SK-N-SH treated with all-trans-retinoic acid at 6 μM for 48 hours (cell line): ENCODE results near the gene G0S2.
A peak's percentile ranks its signal among the peaks of the same experiment; 100 is the strongest.

Experiments
- ATAC-seq: fragments of 200-7000 bp; cut with Tn5 transposase; 3 replicates; pipeline ENCODE4 v1.9.1; 2020; ENCODE audit warnings: mild to moderate bottlenecking, moderate library complexity
- ARNTL ChIP-seq: fragments of 450-650 bp; formaldehyde crosslinking; IDR thresholded peaks from 2 replicates; pipeline ENCODE4 v1.5.0; 2020; ENCODE audit warnings: low read depth, mild to moderate bottlenecking, moderate library complexity, borderline replicate concordance
- CSDC2 ChIP-seq: fragments of 250-450 bp; sonication (Bioruptor Pico); IDR thresholded peaks from 2 replicates; pipeline ENCODE4 v1.5.0; 2020; ENCODE audit warnings: mild to moderate bottlenecking, moderate library complexity
- CSRNP3 ChIP-seq: fragments of 250-450 bp; sonication (Bioruptor Pico); IDR thresholded peaks from 2 replicates; pipeline ENCODE4 v1.5.1; 2021; ENCODE audit warnings: mild to moderate bottlenecking, moderate library complexity
- GLIS3 ChIP-seq: fragments of 250-450 bp; sonication (Bioruptor Pico); IDR thresholded peaks from 2 replicates; pipeline ENCODE4 v1.5.0; 2020; ENCODE audit warnings: mild to moderate bottlenecking, moderate library complexity
- ISL1 ChIP-seq: fragments of 250-450 bp; sonication (Bioruptor Pico); IDR thresholded peaks from 2 replicates; pipeline ENCODE4 v2.1.2; 2022; ENCODE audit warnings: mild to moderate bottlenecking, moderate library complexity
- OSR1 ChIP-seq: fragments of 250-450 bp; sonication (Bioruptor Pico); IDR thresholded peaks from 2 replicates; pipeline ENCODE4 v1.8.0; 2022; ENCODE audit warnings: moderate library complexity, mild to moderate bottlenecking, inconsistent platforms
- PPARA ChIP-seq: fragments of 250-450 bp; sonication (Bioruptor Pico); IDR thresholded peaks from 2 replicates; pipeline ENCODE4 v1.5.0; 2020; ENCODE audit warnings: mild to moderate bottlenecking, borderline replicate concordance
- RARB ChIP-seq: fragments of 250-450 bp; sonication (Bioruptor Pico); IDR thresholded peaks from 2 replicates; pipeline ENCODE4 v1.8.0; 2021; ENCODE audit warnings: mild to moderate bottlenecking, moderate library complexity
- SNAI2 ChIP-seq: fragments of 250-450 bp; sonication (Bioruptor Pico); IDR thresholded peaks from 2 replicates; pipeline ENCODE4 v1.5.0; 2020; ENCODE audit warnings: mild to moderate bottlenecking, moderate library complexity
- TCF4 ChIP-seq: fragments of 250-450 bp; sonication (Bioruptor Pico); IDR thresholded peaks from 2 replicates; pipeline ENCODE4 v1.8.0; 2021; ENCODE audit warnings: mild to moderate bottlenecking, moderate library complexity, borderline replicate concordance
- TOX ChIP-seq: fragments of 250-450 bp; sonication (Bioruptor Pico); IDR thresholded peaks from 2 replicates; pipeline ENCODE4 v1.8.0; 2021; ENCODE audit warnings: mild to moderate bottlenecking, moderate library complexity, borderline replicate concordance
- ZC3H10 ChIP-seq: fragments of 250-450 bp; sonication (Bioruptor Pico); IDR thresholded peaks from 2 replicates; pipeline ENCODE4 v1.5.1; 2021; ENCODE audit warnings: mild to moderate bottlenecking, moderate library complexity
- ZFP3 ChIP-seq: fragments of 250-450 bp; sonication (Bioruptor Pico); IDR thresholded peaks from 2 replicates; pipeline ENCODE4 v1.5.0; 2020; ENCODE audit warnings: mild to moderate bottlenecking, moderate library complexity
- ZFP30 ChIP-seq: fragments of 450-650 bp; formaldehyde crosslinking; IDR thresholded peaks from 2 replicates; pipeline ENCODE4 v1.5.0; 2022; ENCODE audit warnings: mild to moderate bottlenecking, moderate library complexity
- ZNF565 ChIP-seq: fragments of 450-650 bp; formaldehyde crosslinking; conservative IDR thresholded peaks from 2 replicates; pipeline ENCODE4 v1.5.0; 2020; ENCODE audit warnings: low read depth, mild to moderate bottlenecking, moderate library complexity
- ZNF70 ChIP-seq: fragments of 450-650 bp; formaldehyde crosslinking; IDR thresholded peaks from 2 replicates; pipeline ENCODE4 v1.5.0; 2020; ENCODE audit warnings: mild to moderate bottlenecking, moderate library complexity
- ZNF8 ChIP-seq: fragments of 450-650 bp; formaldehyde crosslinking; IDR thresholded peaks from 2 replicates; pipeline ENCODE4 v1.5.0; 2020; ENCODE audit warnings: mild to moderate bottlenecking, moderate library complexity
- TF ChIP-seq, protein P1 (sequence below): fragments of 250-450 bp; sonication (Bioruptor Pico); IDR thresholded peaks from 2 replicates; pipeline ENCODE4 v1.8.0; 2020; ENCODE audit warnings: mild to moderate bottlenecking, moderate library complexity, borderline replicate concordance
- TF ChIP-seq, protein P2 (sequence below): fragments of 250-450 bp; sonication (Bioruptor Pico); IDR thresholded peaks from 2 replicates; pipeline ENCODE4 v1.5.0; 2020; ENCODE audit warnings: mild to moderate bottlenecking, moderate library complexity
- TF ChIP-seq, protein P3 (sequence below): fragments of 250-450 bp; sonication (Bioruptor Pico); IDR thresholded peaks from 2 replicates; pipeline ENCODE4 v1.5.1; 2020; ENCODE audit warnings: low read depth, mild to moderate bottlenecking, moderate library complexity
- TF ChIP-seq, protein P4 (sequence below): fragments of 250-450 bp; sonication (Bioruptor Pico); IDR thresholded peaks from 2 replicates; pipeline ENCODE4 v1.8.0; 2021; ENCODE audit warnings: low read depth, mild to moderate bottlenecking, moderate library complexity, borderline replicate concordance

Gene G0S2

DNA sequence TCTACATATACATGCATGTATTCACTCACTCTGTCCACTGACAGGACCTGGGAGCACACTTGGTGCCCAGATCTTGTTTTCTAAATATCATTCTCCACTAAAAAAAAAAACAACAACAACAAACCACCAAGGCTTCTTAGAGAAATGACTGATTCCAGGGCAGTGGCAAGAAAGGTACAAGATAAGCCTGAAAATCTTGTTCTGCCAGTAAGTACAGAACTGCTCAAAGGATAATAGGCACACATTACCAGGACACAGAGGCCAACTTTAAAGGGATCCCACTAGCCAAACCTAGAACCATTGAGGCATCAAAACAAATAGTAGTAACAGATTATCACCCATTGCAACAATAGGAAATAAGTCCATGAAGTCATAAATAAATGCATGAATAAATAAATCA lies 40.1 kb downstream of the G0S2 start:
- no peak for ATAC-seq
- TF ChIP-seq, protein P1, sequence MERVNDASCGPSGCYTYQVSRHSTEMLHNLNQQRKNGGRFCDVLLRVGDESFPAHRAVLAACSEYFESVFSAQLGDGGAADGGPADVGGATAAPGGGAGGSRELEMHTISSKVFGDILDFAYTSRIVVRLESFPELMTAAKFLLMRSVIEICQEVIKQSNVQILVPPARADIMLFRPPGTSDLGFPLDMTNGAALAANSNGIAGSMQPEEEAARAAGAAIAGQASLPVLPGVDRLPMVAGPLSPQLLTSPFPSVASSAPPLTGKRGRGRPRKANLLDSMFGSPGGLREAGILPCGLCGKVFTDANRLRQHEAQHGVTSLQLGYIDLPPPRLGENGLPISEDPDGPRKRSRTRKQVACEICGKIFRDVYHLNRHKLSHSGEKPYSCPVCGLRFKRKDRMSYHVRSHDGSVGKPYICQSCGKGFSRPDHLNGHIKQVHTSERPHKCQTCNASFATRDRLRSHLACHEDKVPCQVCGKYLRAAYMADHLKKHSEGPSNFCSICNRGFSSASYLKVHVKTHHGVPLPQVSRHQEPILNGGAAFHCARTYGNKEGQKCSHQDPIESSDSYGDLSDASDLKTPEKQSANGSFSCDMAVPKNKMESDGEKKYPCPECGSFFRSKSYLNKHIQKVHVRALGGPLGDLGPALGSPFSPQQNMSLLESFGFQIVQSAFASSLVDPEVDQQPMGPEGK (CRISPR knock-in tag): no peak
- no peak for TF ChIP-seq ISL1 (CRISPR knock-in tag)

DNA sequence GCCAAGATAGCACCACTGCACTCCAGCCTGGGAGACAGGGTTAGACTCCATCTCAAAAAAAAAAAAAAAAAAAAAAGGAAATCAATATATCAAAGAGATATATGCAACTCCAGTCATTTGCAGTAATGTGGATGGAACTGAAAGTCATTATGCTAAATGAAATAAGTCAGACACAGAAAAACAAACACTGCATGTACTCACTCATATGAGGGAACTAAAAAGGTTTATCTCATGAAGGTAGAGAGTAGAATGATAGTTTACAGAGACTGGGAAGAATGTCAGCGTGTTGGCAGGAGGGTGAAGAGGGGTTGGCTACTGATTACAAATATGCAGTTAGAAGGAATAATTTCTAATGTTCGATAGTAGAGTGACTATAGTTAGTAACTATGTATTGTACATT lies 42.6 kb downstream of the G0S2 start:
- TF ChIP-seq GLIS3 (CRISPR knock-in tag) (no peak), PPARA (CRISPR knock-in tag) (no peak), TCF4 (CRISPR knock-in tag) (no peak), CSRNP3 (no peak), ZNF8 (no peak), TOX (CRISPR knock-in tag) (no peak), SNAI2 (no peak), ARNTL (CRISPR knock-in tag) (no peak), RARB (CRISPR knock-in tag) (no peak), OSR1 (CRISPR knock-in tag) (no peak), CSDC2 (CRISPR knock-in tag) (no peak), ZNF70 (no peak), ZFP3 (CRISPR knock-in tag) (no peak), ZC3H10 (CRISPR knock-in tag) (no peak), ZFP30 (CRISPR knock-in tag) (no peak), ISL1 (CRISPR knock-in tag) (no peak)
- TF ChIP-seq, protein P2, sequence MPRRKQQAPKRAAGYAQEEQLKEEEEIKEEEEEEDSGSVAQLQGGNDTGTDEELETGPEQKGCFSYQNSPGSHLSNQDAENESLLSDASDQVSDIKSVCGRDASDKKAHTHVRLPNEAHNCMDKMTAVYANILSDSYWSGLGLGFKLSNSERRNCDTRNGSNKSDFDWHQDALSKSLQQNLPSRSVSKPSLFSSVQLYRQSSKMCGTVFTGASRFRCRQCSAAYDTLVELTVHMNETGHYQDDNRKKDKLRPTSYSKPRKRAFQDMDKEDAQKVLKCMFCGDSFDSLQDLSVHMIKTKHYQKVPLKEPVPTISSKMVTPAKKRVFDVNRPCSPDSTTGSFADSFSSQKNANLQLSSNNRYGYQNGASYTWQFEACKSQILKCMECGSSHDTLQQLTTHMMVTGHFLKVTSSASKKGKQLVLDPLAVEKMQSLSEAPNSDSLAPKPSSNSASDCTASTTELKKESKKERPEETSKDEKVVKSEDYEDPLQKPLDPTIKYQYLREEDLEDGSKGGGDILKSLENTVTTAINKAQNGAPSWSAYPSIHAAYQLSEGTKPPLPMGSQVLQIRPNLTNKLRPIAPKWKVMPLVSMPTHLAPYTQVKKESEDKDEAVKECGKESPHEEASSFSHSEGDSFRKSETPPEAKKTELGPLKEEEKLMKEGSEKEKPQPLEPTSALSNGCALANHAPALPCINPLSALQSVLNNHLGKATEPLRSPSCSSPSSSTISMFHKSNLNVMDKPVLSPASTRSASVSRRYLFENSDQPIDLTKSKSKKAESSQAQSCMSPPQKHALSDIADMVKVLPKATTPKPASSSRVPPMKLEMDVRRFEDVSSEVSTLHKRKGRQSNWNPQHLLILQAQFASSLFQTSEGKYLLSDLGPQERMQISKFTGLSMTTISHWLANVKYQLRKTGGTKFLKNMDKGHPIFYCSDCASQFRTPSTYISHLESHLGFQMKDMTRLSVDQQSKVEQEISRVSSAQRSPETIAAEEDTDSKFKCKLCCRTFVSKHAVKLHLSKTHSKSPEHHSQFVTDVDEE: no peak
- TF ChIP-seq, protein P3, sequence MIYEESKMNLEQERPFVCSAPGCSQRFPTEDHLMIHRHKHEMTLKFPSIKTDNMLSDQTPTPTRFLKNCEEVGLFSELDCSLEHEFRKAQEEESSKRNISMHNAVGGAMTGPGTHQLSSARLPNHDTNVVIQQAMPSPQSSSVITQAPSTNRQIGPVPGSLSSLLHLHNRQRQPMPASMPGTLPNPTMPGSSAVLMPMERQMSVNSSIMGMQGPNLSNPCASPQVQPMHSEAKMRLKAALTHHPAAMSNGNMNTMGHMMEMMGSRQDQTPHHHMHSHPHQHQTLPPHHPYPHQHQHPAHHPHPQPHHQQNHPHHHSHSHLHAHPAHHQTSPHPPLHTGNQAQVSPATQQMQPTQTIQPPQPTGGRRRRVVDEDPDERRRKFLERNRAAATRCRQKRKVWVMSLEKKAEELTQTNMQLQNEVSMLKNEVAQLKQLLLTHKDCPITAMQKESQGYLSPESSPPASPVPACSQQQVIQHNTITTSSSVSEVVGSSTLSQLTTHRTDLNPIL (CRISPR knock-in tag): no peak
- TF ChIP-seq, protein P4, sequence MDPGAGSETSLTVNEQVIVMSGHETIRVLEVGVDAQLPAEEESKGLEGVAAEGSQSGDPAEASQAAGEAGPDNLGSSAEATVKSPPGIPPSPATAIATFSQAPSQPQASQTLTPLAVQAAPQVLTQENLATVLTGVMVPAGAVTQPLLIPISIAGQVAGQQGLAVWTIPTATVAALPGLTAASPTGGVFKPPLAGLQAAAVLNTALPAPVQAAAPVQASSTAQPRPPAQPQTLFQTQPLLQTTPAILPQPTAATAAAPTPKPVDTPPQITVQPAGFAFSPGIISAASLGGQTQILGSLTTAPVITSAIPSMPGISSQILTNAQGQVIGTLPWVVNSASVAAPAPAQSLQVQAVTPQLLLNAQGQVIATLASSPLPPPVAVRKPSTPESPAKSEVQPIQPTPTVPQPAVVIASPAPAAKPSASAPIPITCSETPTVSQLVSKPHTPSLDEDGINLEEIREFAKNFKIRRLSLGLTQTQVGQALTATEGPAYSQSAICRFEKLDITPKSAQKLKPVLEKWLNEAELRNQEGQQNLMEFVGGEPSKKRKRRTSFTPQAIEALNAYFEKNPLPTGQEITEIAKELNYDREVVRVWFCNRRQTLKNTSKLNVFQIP (CRISPR knock-in tag): no peak
- ATAC-seq: no peak

DNA sequence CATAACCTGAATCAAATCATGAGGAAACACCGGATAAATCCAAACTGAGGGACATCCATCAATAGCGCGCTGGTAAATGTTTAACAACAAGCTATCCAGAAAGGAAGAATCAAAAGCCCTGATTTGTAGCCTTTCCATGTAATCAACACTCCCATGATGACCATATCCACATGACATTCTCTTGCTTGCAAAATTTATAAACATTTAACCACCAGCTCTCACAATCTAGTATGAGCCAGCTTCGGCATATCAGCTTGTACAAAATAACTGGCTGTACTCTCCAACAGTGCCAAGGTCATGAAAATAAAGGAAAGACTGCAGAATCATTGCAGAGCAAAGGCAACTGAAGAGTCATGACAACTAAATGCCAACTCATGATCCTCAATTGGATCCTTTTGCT lies 45.1 kb downstream of the G0S2 start:
- peak; percentile 31 for ATAC-seq
- no peak for TF ChIP-seq CSDC2 (CRISPR knock-in tag)
- TF ChIP-seq OSR1 (CRISPR knock-in tag): no peak
- TF ChIP-seq PPARA (CRISPR knock-in tag): no peak
- no peak for TF ChIP-seq ZNF70
- TF ChIP-seq, protein P3 (CRISPR knock-in tag): no peak
- TF ChIP-seq ZFP3 (CRISPR knock-in tag): no peak
- TF ChIP-seq, protein P1 (CRISPR knock-in tag): no peak
- no peak for TF ChIP-seq ZNF565 (CRISPR knock-in tag)
- TF ChIP-seq, protein P4 (CRISPR knock-in tag): no peak
- no peak for TF ChIP-seq RARB (CRISPR knock-in tag)
- TF ChIP-seq ZC3H10 (CRISPR knock-in tag): no peak
- TF ChIP-seq TOX (CRISPR knock-in tag): no peak
- TF ChIP-seq ISL1 (CRISPR knock-in tag): no peak
- no peak for TF ChIP-seq GLIS3 (CRISPR knock-in tag)
- no peak for TF ChIP-seq ZNF8
- no peak for TF ChIP-seq SNAI2
